NCI-H2196 (cell line): Measurements from ENCODE around the gene FOXN1.
"Not testable (repeated sequence)": the region's sequence is repeated elsewhere in the genome, so short reads cannot be mapped to it uniquely, and the experiment has no call there.

Source experiments
- DNase-seq: peaks from one replicate; lab custom pipeline; 2025; ENCODE audit not compliant: unreplicated experiment; lab: John Stamatoyannopoulos, UW

Gene FOXN1

GRCh38 chr17:28572259-28573039 lies 66.3 kb downstream of the FOXN1 start:
- DNase-seq = no peak

DNA sequence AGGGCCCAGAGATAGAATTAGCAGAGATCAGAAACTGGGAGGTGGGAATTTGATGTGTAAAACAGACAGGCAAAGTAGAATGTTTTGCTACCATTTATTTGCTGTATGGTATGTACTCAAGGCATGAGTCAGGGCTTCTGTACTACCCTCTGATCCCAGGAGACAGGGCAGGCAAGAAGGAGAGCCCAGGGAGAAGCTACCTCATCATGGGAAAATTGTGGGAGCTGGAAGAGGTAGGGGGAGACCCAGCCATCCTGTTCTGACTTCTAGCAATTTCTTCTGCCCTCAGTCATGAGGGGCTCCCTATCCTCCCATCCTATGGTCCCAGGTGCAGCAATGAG lies 66.9 kb downstream of the FOXN1 start:
- no peak for DNase-seq

GRCh38 chr17:28573521-28573920 lies 67.4 kb downstream of the FOXN1 start:
- DNase-seq = no peak

DNA sequence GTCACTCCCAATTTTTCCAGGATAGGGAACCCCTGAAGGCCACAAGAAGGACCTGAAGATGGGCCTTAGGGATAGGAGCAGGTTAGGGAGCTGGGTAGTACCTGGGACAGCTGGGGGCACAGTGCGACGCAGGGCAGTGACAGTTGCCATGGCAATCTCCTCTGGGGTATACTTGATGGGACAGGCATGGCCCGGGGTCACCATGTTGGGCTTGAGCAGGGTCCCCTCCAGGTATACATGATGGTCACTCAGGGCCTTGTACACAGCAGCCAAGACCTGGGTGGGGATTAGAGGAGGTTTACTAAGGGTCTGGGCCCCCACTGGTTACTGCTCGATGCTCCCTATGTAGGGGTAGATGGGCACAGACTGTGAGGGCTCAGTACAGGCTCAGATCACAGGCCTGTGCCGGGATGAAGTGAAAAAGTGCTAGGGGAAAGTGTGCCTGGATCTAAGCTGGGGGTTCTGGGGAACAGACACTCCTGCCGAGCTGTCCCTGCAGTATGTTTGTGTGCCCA lies 67.9 kb downstream of the FOXN1 start:
- DNase-seq = no peak

DNA sequence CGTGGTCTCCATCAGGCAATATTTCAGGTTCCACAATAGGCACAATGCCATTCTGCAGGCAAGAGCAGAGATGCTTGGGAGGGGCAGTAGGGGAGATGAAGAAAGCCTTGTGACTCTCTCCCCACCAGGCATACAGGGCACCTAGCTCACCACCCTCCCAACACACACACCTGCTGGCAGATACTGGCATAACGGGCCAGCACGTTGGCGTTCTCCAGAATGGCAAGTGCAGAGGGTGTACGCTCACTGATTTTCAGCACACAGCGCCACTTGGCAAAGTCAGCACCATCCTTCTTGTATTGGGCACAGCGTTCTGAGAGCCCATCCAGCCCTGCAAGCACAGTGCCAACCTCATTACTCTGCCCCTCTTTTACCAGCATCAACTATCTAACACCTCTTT lies 68.4 kb downstream of the FOXN1 start:
- no peak for DNase-seq

GRCh38 chr17:28575126-28575795 lies 69.1 kb downstream of the FOXN1 start:
- no peak for DNase-seq

DNA sequence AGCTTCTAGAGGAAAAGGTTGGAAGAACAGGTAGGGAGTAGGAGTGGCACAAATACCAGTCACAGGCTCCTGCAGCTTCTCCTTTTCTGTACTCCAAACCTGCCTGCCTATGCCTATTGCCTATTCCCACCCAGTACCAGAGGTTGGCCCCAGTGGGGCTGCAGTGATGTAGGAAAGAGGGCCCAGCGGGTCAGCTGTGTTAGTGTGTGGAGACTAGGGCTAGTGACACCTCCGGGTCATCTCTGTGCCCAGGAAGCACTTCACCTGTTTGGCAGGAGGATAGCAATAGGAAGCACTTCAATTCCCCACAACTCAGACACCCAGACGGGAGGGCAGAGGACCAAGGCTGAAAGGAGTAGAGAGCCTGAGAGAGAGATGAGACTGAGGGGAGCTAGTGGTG lies 69.9 kb downstream of the FOXN1 start:
- not testable (repeated sequence) for DNase-seq

DNA sequence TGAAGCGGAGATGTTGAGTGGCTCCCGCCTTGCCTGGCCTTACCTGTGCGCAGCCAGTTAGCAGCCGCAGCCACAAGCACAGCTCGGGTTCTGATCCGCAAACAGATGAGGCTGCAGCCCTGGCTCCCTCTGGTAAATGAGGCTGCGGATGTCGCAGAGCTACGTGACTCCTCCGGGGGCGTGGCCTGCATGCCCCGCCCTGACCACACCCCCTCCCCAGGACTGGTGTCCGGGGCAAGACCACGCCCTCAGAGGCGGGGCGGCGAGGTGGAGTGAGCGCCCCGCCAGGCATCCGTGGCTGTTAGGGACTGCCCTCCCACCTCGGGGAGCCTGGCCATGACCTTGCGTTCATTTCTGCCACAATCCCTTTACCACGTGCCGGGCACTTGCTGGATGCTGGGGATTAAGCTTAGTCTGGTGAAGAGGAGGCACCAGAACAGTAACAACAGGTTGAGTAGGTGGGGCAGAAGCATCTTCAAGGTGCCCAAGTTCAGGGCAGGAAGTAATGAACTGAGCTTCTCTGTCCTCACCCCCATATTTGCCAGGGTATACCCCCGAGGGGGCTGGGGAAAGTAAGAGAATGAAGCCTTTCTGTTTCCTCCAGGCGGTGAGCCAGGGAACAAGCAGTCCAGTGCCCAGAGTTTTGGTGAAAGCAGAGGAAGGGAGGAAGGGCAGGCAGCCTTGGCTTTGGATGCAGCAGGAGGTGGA lies 70.8 kb downstream of the FOXN1 start, which contains the start of gene ALDOC:
Gene ALDOC, minus strand, starts transcription at position 138 of the 708 bp plus-strand sequence. CDS start 1,363 bp downstream, outside the sequence.
- peak; percentile 93 for DNase-seq

DNA sequence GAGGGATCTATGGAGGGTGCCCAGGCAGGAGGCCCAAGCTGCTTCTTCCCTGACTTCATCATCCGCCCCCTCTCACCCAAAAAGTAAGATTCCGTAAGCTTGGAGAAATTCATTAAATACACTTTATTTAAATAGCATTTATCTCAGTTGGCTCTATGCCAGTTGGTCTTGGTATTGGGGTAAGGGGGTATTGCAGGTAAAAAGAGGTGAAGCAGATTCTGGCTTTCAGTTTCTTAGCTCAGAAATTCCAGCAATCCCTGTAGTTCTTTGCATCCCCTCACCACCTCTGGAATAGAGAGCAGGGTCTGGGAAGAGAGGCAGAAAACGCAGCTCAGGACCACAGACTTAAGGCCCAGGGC lies 71.3 kb downstream of the FOXN1 start:
- no peak for DNase-seq

GRCh38 chr17:28578246-28579195 lies 72.4 kb downstream of the FOXN1 start:
- DNase-seq = no peak

GRCh38 chr17:28579526-28579925 lies 73.4 kb downstream of the FOXN1 start:
- DNase-seq = no peak

DNA sequence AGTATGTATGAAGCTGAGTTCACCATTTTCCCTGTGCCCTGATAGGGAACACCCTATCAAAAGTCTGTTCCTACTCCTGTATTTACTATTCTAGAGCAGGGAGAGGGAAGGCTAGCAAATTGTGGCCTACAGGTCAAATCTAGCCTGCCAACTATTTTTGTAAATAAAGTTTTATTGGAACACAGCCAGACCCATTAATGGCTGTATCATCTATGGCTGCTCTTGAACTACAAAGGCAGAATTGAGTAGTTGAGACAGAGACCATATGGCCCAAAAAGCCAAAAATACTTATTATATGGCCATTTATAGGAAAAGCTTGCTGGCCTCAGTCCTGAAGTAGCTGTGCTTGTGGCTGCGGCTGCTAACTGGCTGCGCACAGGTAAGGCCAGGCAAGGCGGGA lies 74.8 kb downstream of the FOXN1 start:
- no peak for DNase-seq

- DNase-seq = no peak
Measured at GRCh38 chr17:28582513-28582912, 76.4 kb downstream of the FOXN1 start.

- DNase-seq = no peak
Measured at GRCh38 chr17:28584434-28584833, 78.3 kb downstream of the FOXN1 start.

GRCh38 chr17:28585851-28586250 lies 79.7 kb downstream of the FOXN1 start:
- no peak for DNase-seq
